Kidney glomerular epithelial cell (primary cell): ENCODE data around the gene TTLL13.
A peak's percentile ranks its signal among the peaks of the same experiment; 100 is the strongest.
"Not testable (repeated sequence)": the region's sequence is repeated elsewhere in the genome, so short reads cannot be mapped to it uniquely, and the experiment has no call there.

Experiments used
- DNase-seq: peaks from one replicate; lab custom pipeline; 2025; lab: John Stamatoyannopoulos, UW

Gene TTLL13

GRCh38 chr15:90281637-90282036, 32.3 kb downstream of the TTLL13 start:
- DNase-seq: not testable (repeated sequence)

- DNase-seq: peak; percentile 5
These were observed 37.3 kb downstream of the TTLL13 start for GRCh38 chr15:90286678-90287077.

GRCh38 chr15:90287101-90287500, 37.7 kb downstream of the TTLL13 start:
- DNase-seq: no peak

GRCh38 chr15:90287946-90288345, 38.6 kb downstream of the TTLL13 start:
- DNase-seq: no peak

- no peak for DNase-seq
These were observed 42.5 kb downstream of the TTLL13 start for GRCh38 chr15:90291679-90292356.

- peak; percentile 56 for DNase-seq
These were observed 43.9 kb downstream of the TTLL13 start for GRCh38 chr15:90293040-90293810.

- DNase-seq: no peak
These were observed 44.8 kb downstream of the TTLL13 start for GRCh38 chr15:90294159-90294558.

- DNase-seq: no peak
These were observed 45.4 kb downstream of the TTLL13 start for GRCh38 chr15:90294601-90295269.

GRCh38 chr15:90295270-90295648, 45.9 kb downstream of the TTLL13 start:
- DNase-seq: no peak

- not testable (repeated sequence) for DNase-seq
These were observed 47.0 kb downstream of the TTLL13 start for GRCh38 chr15:90296316-90296884.

- DNase-seq: no peak
These were observed 47.7 kb downstream of the TTLL13 start for GRCh38 chr15:90297021-90297420.

GRCh38 chr15:90300541-90300940, 51.2 kb downstream of the TTLL13 start:
- no peak for DNase-seq

- DNase-seq: peak; percentile 16
These were observed 51.8 kb downstream of the TTLL13 start for GRCh38 chr15:90300988-90301706.

GRCh38 chr15:90301707-90302300, 52.4 kb downstream of the TTLL13 start:
- DNase-seq: no peak

- DNase-seq: not testable (repeated sequence)
These were observed 56.0 kb downstream of the TTLL13 start for GRCh38 chr15:90305355-90305754.

- DNase-seq: no peak
These were observed 56.6 kb downstream of the TTLL13 start for GRCh38 chr15:90305932-90306331.

- DNase-seq: no peak
These were observed 57.2 kb downstream of the TTLL13 start for GRCh38 chr15:90306560-90306959.

- no peak for DNase-seq
These were observed 58.3 kb downstream of the TTLL13 start for GRCh38 chr15:90307661-90308060.

- no peak for DNase-seq
These were observed 59.7 kb downstream of the TTLL13 start for GRCh38 chr15:90309020-90309419.
